HFFc6 (cell line): ENCODE measurements around the gene SLC51A. TPM values are rescaled to one million over a fixed set of nuclear protein-coding genes. Genes with fewer than 3 reads are reported as not detected.
"Not testable (repeated sequence)": the region's sequence is repeated elsewhere in the genome, so short reads cannot be mapped to it uniquely, and the experiment has no call there.

ENCODE experiments used
- DNase-seq: peaks from one replicate; pipeline ENCODE4 v3.0.0-alpha.2; 2018
- H3K27ac Mint-ChIP-seq: 2 replicates; pipeline ENCODE4 v1.8.0; 2020; ENCODE audit warnings: mild to moderate bottlenecking, mixed read lengths
- H3K27me3 Mint-ChIP-seq: 2 replicates; pipeline ENCODE4 v1.8.0; 2021; ENCODE audit warnings: mild to moderate bottlenecking, moderate library complexity, mixed read lengths; ENCODE audit not compliant: insufficient read depth
- H3K36me3 Mint-ChIP-seq: 2 replicates; pipeline ENCODE4 v1.8.0; 2021; ENCODE audit warnings: low read depth, mixed read lengths
- H3K4me1 Mint-ChIP-seq: 2 replicates; pipeline ENCODE4 v1.8.0; 2020; ENCODE audit warnings: low read depth, mixed read lengths
- H3K4me3 Mint-ChIP-seq: 2 replicates; pipeline ENCODE4 v1.8.0; 2020; ENCODE audit warnings: mild to moderate bottlenecking, moderate library complexity, mixed read lengths
- H3K9me3 Mint-ChIP-seq: 2 replicates; pipeline ENCODE4 v1.8.0; 2020; ENCODE audit warnings: mild to moderate bottlenecking, mixed read lengths
- CTCF ChIP-seq: fragments of 200-600 bp; sonication (generic); IDR thresholded peaks from 2 replicates; pipeline ENCODE4 v1.5.0; 2021; ENCODE audit warnings: antibody characterized with exemption, mild to moderate bottlenecking
- total RNA-seq, 6 experiments: library from RNA; stranded (reverse); fragmentation: NEBNext Ultra II Directional; extraction: Animal tissue kit (Norgen Biotek cat#: 25700); gene quantifications; 2 replicates in 1 of 6; 3 replicates in 5 of 6; pipeline ENCODE4 v1.2.3, GENCODE V29; 2021

Gene SLC51A
- total RNA-seq, 6 experiments from 2014 or later = not detected

- H3K4me1 Mint-ChIP-seq = peaks cover 6% of the 10 kb centered on the region
- DNase-seq = no peak
- peaks cover 39% of the 10 kb centered on the region for H3K27me3 Mint-ChIP-seq
- H3K36me3 Mint-ChIP-seq = no peaks in the 10 kb centered on the region
- TF ChIP-seq CTCF = no peak
- peaks cover 4% of the 10 kb centered on the region; the same call in 1 of the 2 replicates for H3K9me3 Mint-ChIP-seq
- H3K4me3 Mint-ChIP-seq = no peak overlapping the region
- H3K27ac Mint-ChIP-seq = no peak overlapping the region
Measured at GRCh38 chr3:196207159-196207832, 9.0 kb upstream of the SLC51A start.

- Mint-ChIP-seq H3K9me3 (peaks cover 4% of the 10 kb centered on the region; the same call in 1 of the 2 replicates), H3K4me1 (no peaks in the 10 kb centered on the region), H3K27me3 (peaks cover 39% of the 10 kb centered on the region), H3K27ac (no peak overlapping the region), H3K36me3 (no peaks in the 10 kb centered on the region), H3K4me3 (peak overlapping the region; percentile 57)
- no peak for DNase-seq
- no peak for TF ChIP-seq CTCF
Measured at GRCh38 chr3:196207833-196208607, 8.3 kb upstream of the SLC51A start.

GRCh38 chr3:196208942-196209695 lies 7.2 kb upstream of the SLC51A start:
- Mint-ChIP-seq H3K27me3 (peaks cover 37% of the 10 kb centered on the region), H3K9me3 (peaks cover 4% of the 10 kb centered on the region; the same call in 1 of the 2 replicates), H3K36me3 (no peaks in the 10 kb centered on the region), H3K27ac (no peak overlapping the region), H3K4me1 (no peaks in the 10 kb centered on the region), H3K4me3 (no peak overlapping the region)
- DNase-seq = no peak
- TF ChIP-seq CTCF = no peak

- peaks cover 28% of the 10 kb centered on the region for H3K27me3 Mint-ChIP-seq
- not testable (repeated sequence) for H3K36me3 Mint-ChIP-seq, H3K4me1 Mint-ChIP-seq, H3K4me3 Mint-ChIP-seq, H3K27ac Mint-ChIP-seq, H3K9me3 Mint-ChIP-seq, DNase-seq
Measured at GRCh38 chr3:196209944-196210672, 6.2 kb upstream of the SLC51A start.

- H3K27ac Mint-ChIP-seq = no peak within 1 kb of the TSS
- no peaks in the 10 kb centered on the region for H3K4me1 Mint-ChIP-seq
- no peak for DNase-seq
- peaks cover 32% of the 10 kb centered on the region for H3K27me3 Mint-ChIP-seq
- TF ChIP-seq CTCF = no peak
- no peaks in the 10 kb centered on the region for H3K9me3 Mint-ChIP-seq
- no peaks in the 10 kb centered on the region for H3K36me3 Mint-ChIP-seq
- no peak within 1 kb of the TSS for H3K4me3 Mint-ChIP-seq
Measured at GRCh38 chr3:196210673-196211556, 5.4 kb upstream of the SLC51A start, which contains the start of gene ZDHHC19. Gene ZDHHC19 (minus strand): TSS chr3:196211400. CDS start chr3:196211315, 85 bp downstream.
